Femur (tissue), 1 donor: ENCODE results near the gene NECTIN1.
"Not testable (repeated sequence)": the region's sequence is repeated elsewhere in the genome, so short reads cannot be mapped to it uniquely, and the experiment has no call there.

Source experiments
- DNase-seq: peaks from one replicate; pipeline ENCODE4 v3.0.0-alpha.2; 2017

Gene NECTIN1

DNA sequence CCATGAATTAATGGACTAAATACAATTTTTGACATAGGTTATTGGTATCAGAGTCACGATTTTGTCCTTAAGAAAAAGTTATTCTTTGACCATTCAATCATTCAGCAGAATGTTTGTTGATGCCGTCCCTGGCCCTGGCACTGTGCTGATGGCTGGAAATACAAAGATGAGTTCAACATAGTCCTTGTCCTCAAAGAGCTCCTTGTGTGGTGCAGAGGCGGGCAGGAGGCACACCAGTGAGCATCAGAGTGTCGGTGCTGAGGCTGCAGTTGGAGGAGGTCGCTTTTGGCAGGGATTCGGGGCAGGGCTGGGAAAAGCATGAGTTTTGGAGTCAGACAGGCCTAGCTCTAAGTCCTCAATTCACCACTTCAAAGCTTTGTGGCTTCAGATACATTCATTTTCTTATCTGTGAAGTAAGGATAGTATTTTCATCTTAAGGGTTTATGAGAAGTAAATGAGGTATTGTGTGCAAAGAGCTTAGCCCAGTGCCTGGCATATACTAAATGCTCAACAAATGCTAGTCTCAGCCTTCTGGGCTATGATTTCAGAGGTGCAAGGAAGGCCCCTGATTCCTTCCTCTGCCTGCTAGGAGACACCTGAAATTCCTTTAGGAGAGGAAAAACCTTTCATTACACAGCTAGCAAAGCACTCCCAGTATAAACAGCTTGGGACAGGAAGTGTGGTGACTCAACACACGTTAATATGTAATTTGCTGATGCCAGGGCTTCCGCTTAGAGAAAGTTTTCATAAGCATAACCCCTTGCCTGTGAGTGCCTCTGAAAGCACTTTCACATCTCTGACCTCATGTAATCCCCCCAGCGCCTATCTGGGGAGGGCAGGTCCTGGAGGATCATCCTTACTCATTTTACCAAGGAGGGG lies 113.8 kb downstream of the NECTIN1 start:
- no peak for DNase-seq

DNA sequence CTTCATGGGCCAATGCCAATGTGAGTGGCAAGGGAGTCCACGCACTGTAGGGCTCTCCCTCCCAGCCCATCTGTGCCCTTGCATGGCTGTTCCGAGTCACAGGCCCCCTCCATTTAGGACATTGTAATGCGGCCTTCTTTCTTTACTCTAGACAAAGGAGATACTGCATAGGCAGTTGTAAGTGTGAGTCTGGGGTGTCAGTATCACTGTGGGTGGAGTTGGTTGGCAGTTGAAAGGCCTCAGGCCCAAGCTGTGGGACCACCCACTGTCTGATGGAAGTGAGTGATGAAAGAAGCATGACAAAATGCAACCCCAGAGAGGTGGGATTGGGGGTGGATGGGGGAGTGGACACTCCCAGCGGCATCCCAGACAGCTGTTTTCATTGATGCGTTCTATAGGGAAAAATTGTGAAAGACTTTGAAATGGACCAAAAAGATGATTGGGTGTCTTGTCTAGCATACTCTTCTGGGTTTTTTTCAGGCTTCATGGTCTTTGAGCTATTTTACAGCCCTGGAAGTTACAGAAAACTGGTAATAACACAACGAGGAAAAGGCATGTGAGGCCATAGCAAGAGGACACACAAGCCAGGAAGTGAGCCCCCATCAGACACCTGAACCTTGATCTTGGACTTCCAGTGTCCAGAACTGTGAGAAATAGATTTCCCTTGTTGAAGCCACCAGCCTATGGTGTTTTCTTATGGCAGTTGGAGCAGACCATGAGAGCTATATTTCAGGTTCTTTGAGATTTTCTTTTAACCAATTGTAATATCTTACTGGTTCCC lies 114.6 kb downstream of the NECTIN1 start:
- no peak for DNase-seq

DNA sequence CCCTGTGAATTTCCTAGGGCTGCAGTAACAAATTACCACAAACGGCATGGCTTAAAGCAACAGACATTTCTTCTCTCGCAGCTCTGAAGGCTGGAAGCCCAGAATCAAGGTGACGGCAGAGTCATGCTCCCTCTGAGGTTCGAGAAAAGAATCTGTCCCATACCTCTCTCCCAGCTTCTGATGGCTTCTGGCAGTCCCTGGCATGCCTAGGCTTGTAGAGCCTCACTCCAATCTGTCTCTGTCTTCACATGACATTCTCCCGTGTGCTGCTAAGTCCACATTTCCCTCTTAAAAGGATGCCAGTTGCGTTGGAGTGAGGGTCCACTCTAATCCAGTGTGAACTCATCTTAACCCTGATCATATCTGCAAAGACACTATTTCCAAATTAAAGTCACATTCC lies 116.2 kb downstream of the NECTIN1 start:
- DNase-seq: no peak

DNA sequence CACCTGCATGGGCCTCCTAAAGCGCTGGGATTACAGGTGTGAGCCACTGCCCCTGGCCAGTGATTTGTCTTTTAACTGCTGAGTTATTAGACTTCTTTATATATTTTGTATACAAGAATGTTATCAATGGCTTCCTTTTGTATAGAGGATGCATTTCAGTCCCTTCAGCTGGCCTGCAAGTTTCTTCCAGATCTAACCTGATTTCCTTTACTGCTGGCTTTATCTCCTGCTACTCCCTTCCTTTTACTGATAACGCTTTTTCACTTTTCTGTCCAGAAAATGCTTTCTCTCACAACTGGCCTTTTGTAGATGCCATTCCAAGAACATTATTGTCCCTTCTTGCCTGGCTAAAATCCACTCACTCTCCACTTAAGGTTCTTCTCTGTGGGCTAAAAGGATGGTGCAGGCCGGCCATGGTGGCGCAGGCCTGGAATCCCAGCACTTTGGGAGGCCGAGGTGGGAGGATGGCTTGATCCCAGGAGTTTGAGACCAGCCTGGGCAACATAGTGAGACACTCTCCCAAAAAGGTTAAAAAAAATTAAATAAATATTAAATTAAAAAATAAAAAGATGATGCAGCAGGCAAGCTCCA lies 118.1 kb downstream of the NECTIN1 start:
- no peak for DNase-seq

DNA sequence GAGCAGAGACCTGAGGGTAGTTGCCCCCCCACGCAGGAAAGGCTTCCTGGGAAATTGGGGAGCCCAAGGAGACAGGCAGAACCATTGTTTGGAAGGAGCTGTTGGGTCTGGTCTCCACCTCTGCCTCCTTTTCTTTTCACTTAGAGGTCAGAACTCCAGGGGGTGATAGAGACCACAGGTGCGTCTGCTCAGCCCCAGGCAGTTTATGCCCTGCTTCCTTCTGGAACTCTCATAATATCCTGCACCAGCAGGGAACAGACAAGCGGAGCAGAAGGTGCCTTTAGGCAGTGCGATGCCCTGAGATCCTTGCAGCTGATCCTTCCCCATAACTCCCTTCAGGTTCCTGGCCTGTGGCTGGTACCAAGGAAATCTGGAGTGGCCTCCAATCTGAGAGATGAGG lies 120.2 kb downstream of the NECTIN1 start:
- no peak for DNase-seq

DNA sequence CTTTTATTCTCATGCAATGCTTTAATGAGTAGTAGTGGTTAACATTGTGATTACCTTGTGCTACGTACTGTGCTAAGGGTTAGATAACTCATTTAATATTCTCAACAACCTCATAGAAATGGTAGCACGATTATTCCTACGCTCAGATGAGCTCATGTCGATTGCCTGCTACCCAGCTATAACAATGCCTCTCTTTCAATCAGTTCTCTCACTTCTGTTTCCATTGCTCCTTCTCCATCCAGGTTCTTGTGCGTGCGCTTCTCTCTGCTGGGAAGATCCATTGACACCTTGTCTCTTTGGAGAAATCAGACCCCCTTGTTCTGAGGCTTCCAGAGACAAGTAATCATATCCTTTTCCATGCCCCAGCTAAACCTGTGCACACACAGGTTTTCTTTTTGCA lies 120.8 kb downstream of the NECTIN1 start:
- DNase-seq: no peak

DNA sequence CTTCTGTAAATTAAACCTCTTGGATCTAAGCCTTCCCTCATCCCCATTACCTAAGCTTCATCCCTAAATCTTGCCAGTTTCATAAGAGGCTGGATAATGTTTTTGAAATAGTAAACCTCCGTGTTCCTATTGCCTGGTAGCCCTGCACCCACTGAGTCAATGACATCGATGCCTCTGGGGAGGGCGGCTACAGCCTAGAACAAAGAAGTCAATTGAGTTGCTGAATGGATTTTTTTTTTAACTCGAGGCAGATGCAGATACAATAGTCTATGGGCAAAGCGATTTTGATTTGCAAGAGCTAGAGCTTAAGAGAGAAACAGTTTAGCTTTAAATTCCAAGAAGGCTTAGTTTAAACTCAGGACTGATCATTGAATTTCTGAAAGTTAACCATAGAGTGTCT lies 121.3 kb downstream of the NECTIN1 start:
- DNase-seq: no peak

DNA sequence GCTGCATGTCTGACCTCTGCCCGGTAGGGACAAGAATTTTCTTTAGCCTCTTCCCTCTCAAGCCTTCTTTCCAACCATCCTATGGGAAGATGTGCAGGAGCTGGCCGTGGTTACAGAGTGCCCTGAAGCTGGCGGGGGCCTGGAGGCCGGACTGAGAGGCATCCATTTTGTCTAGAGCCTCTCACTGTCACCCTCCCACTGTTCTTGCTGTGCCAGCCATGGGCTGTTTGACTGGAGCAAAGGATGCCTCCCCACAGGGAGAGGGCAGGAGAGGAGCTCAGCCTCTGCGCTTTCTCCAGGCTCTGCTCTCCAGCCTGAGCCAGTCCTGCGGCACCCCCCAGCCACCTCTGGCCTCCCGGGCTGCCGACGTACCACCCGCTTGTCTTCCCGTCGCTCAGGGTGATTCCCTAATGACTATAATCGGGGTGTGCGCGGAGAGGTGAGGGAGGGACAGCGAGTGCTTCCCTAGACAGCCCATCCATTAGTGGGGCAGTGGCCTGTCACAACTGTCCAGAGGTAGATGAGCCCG lies 123.8 kb downstream of the NECTIN1 start:
- DNase-seq: no peak

DNA sequence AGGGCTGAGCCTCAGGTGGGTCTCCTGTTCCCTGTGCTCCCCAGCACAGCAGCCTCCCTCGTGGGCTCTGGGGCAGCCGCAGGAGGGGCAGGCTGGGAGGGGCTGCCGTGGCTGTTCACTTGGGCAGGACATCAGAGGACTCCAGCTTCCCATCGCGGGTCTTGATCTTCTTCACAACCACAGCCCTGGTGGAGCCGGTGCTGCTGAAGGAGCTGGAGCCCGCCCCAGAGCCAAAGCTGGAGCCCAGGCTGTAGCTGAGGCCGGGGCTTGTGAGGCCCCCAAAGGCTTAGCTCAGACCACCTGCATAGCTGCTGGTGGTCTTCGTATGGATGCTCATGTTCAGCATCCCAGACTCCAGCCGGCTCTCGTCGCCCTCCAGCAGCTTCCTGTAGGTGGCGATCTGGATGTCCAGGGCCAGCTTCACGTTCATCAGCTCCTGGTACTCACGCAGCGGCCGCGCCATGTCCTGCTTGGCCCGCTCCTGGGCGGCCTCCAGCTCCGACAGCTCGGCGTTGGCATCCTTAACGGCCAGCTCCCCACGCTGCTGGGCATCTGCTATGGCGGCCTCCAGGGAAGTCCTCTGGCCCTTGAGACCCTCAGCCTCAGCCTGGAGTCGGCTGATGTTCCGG lies 126.1 kb downstream of the NECTIN1 start:
- DNase-seq: no peak

DNA sequence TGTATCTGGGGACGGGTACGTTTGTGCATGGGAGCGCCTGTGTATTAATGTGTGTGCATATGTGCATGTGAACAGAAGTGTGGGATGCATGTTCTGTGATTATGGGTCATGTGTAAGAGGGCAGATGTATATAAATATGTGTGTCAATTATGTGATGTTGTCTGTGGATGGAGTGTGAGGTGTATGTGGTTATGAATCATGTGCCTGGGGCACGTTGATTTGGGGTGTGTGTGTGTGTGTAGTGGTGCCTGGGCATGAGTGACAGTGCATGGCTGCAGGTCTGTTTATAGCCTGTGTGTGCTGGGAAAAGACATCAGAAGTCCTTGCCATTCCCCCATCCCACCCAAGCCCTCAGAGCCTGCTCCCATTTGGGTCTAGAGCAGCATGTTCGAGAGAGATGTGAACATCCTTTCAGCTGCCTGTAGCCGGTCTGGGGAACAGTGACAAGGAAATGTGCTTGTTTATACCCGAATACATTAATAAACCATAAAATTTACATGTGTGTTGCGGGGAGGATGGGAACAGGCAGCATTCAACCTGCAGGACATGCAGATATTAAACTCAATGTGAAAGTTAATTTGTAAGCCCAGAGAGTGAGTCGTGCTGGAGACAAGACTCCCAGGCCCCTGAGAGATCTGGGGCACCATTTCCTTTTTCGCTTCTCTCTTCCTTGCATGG lies 129.0 kb downstream of the NECTIN1 start:
- no peak for DNase-seq

DNA sequence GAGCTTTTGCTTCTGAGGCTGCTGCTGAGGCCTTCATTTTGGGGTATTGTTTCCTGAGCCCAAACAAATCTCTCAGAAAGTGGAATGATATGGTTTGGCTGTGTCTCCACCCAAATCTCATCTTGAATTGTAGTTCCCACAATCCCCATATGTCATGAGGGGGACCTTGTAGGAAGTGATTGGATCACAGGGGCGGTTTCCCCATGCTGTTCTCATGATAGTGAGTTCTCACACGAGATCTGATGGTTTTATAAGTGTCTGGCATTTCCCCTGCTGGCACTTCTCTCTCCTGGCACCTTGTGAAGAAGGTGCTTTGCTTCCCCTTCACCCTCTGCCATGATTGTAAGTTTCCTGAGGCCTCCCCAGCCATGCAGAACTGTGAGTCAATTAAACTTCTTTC lies 133.1 kb downstream of the NECTIN1 start:
- not testable (repeated sequence) for DNase-seq

DNA sequence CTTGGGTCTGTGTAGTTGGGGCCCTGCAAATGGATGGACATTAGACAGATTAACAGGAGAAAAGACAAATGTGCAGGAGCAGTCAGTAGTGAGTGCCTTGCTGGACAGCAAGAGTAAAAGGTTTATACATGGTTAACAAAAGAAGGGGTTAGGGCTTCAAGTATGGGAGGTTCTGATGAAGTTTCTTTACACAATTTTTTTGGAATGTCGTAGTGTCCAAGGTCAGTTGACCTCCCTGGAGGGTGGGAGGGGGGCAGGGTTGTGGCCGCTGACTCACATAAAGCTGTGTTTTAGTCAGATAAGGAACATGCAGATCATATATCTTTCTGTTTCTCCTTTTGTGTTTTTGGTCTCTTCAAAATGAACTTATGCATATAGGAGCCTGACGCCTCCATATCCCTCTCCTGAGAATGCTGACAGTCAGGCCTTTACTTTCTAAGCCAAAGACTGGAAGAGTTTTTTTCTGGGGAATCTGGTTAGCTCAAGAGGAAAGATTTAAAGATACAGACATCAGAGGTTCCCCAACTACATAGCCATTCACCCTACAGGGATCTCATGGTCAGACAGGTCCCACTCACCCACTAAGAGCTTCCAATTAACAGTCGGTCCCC lies 134.3 kb downstream of the NECTIN1 start:
- peak; percentile 43 for DNase-seq

DNA sequence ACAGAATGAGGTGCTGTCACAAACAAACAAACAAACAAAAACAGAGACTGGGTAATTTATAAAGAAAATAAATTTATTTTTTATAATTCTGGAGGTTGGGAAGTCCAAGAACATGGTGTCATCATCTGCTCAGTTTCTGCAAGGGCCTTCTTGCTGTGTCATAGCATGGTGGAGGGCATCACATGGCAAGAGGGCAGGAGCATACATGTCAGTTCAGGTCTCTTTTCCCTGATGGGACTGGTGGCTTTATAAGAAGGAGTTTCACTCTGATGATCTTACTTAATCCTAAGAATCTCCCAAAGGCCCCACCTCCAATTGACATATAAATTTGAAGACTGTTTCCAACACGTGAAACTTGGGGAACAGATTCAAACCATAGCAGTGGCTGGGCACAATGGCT lies 135.7 kb downstream of the NECTIN1 start:
- no peak for DNase-seq

DNA sequence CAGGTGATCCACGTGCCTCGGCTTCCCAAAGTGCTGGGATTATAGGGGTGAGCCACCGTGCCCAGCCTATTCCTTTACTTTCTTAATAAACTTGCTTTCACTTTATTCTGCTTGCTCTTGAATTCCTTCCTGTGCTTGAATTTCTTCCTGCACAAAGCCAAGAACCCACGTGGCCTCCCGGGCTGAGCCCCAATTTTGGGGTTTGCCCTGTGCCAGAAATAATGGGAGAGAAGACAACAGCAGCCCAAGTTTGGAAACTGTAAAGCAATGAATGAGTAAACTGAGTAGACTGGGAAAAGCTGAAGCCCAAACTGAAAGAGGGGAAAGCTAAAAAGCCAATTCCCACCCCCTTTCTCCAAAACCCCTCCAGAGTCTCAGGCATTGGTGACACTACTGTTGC lies 136.4 kb downstream of the NECTIN1 start:
- peak; percentile 88 for DNase-seq

DNA sequence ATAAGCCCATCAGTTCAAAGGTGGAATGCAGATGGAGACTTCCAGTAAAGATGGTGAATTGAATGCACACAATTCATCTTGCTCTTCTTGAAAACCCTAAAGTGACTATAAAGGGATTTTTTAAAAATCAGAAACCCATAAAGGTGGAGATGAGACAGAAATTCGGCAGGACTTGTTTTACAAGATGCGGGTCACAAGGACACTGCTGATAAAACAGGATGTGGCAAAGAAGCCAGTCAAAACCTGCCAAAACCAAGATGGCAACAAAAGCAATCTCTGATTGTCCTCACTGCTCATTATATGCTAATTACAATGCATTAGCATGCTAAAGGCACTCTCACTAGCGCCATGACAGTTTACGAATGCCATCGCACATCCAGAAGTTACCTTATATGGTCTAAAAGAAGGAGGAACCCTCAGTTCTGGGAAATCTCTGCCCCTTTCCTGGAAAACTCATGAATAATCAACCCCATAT lies 137.1 kb downstream of the NECTIN1 start:
- no peak for DNase-seq

DNA sequence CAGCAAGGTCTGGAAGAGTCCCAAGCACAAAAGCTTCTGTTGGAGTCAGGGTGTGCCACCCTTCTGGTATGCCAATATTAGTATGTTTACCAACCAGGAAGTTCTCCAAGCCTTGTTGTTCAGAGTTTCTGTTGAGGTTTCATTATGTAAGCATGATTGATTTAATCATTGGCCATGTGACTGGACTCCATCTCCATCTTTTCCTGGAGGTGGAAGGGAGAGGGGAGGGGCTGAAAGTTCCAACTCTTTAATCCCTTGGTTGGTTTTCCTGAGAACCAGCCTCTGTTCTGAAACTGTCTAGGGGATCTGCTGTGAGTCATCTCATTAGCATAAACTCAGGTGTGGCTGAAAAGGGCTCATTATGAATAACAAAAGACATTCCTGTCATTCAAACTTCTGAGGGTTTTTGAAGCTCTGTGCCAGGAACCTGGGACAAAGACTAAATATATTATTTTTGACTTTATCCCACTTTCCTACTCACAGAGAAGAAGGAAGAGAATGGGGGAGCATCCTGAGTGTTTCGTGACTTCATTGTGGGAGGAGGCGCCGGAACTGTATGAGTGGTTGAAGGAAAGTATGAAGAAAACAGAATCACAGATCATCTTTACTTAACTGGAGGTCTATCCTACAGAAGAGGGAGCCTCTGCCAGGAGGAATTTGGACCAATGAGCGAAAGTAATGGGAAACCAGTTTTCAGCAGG lies 138.2 kb downstream of the NECTIN1 start:
- no peak for DNase-seq

DNA sequence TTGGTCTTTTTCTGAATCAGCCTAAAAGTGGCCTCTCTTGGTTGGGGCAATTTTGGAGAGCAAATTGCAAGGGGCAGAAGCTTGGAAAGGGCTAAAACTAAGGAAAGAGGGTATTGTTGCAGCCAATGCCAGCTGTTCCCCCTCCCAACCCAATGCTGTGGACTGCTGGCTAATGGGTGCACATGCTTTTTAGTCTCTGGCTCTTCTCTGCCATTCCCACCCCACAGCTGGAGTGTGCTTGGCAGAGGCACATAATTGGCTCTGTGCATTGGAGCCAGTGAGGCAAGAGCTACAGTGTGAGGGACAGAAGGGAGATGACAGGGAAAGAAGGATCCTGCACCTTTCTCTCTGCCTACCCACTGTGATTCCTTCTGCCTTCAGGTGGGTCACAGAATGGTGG lies 140.0 kb downstream of the NECTIN1 start:
- DNase-seq: peak; percentile 55
